ENCODE measurements around the gene WIPI1. TPM values are rescaled to one million over a fixed set of nuclear protein-coding genes. Genes with fewer than 3 reads are reported as not detected.
"Not testable (repeated sequence)": the region's sequence is repeated elsewhere in the genome, so short reads cannot be mapped to it uniquely, and the experiment has no call there.

The WIPI1 gene
- total RNA-seq, 1 donor from 2014 or later = 14.1 TPM

GRCh38 chr17:68497885-68498319 lies 40.6 kb upstream of the WIPI1 start:
- Mint-ChIP-seq H3K9me3 (no peaks in the 10 kb centered on the region), H3K4me3 (no peak overlapping the region), H3K27me3 (ENCODE audit: low read depth) (peaks cover 10% of the 10 kb centered on the region), H3K27ac (ENCODE audit: unreplicated experiment) (no peak overlapping the region), H3K36me3 (ENCODE audit: low read depth) (no peaks in the 10 kb centered on the region), H3K4me1 (no peaks in the 10 kb centered on the region)
- no peak for DNase-seq (ENCODE audit: low read depth, low spot score)
- no peak for TF ChIP-seq CTCF (conservative IDR thresholded peaks at IDR 0.05)

- Mint-ChIP-seq H3K9me3 (peaks cover 5% of the 10 kb centered on the region), H3K4me1 (peaks cover 5% of the 10 kb centered on the region), H3K27ac (ENCODE audit: unreplicated experiment) (no peak overlapping the region), H3K27me3 (ENCODE audit: low read depth) (no peaks in the 10 kb centered on the region), H3K4me3 (no peak overlapping the region), H3K36me3 (ENCODE audit: low read depth) (no peaks in the 10 kb centered on the region)
- no peak for DNase-seq (ENCODE audit: low read depth, low spot score)
- no peak for TF ChIP-seq CTCF (conservative IDR thresholded peaks at IDR 0.05)
Measured at GRCh38 chr17:68495081-68495480, 37.8 kb upstream of the WIPI1 start.

- not testable (repeated sequence) for H3K27me3 Mint-ChIP-seq (ENCODE audit: low read depth); H3K36me3 Mint-ChIP-seq (ENCODE audit: low read depth); DNase-seq (ENCODE audit: low read depth, low spot score); H3K9me3 Mint-ChIP-seq; H3K4me3 Mint-ChIP-seq; H3K27ac Mint-ChIP-seq (ENCODE audit: unreplicated experiment); H3K4me1 Mint-ChIP-seq
Measured at GRCh38 chr17:68492394-68493054, 35.2 kb upstream of the WIPI1 start.

- Mint-ChIP-seq H3K27me3 (ENCODE audit: low read depth) (peaks cover 2% of the 10 kb centered on the region), H3K36me3 (ENCODE audit: low read depth) (no peaks in the 10 kb centered on the region), H3K27ac (ENCODE audit: unreplicated experiment) (no peak overlapping the region), H3K4me1 (peaks cover 5% of the 10 kb centered on the region), H3K9me3 (peaks cover 5% of the 10 kb centered on the region), H3K4me3 (no peak overlapping the region)
- no peak for TF ChIP-seq CTCF (conservative IDR thresholded peaks at IDR 0.05)
- DNase-seq (ENCODE audit: low read depth, low spot score) = no peak
Measured at GRCh38 chr17:68491381-68492231, 34.3 kb upstream of the WIPI1 start.

- H3K4me3 Mint-ChIP-seq = no peak overlapping the region
- H3K27me3 Mint-ChIP-seq (ENCODE audit: low read depth) = peaks cover 19% of the 10 kb centered on the region
- peaks cover 12% of the 10 kb centered on the region for H3K4me1 Mint-ChIP-seq
- no peak for TF ChIP-seq CTCF (conservative IDR thresholded peaks at IDR 0.05)
- peaks cover 5% of the 10 kb centered on the region for H3K9me3 Mint-ChIP-seq
- no peak overlapping the region for H3K27ac Mint-ChIP-seq (ENCODE audit: unreplicated experiment)
- H3K36me3 Mint-ChIP-seq (ENCODE audit: low read depth) = no peaks in the 10 kb centered on the region
- DNase-seq (ENCODE audit: low read depth, low spot score) = no peak
Measured at GRCh38 chr17:68489919-68490318, 32.6 kb upstream of the WIPI1 start.

- Mint-ChIP-seq H3K36me3 (ENCODE audit: low read depth) (no peaks in the 10 kb centered on the region), H3K4me1 (peaks cover 18% of the 10 kb centered on the region), H3K27me3 (ENCODE audit: low read depth) (peaks cover 34% of the 10 kb centered on the region), H3K4me3 (no peak overlapping the region), H3K9me3 (no peaks in the 10 kb centered on the region), H3K27ac (ENCODE audit: unreplicated experiment) (no peak overlapping the region)
- no peak for TF ChIP-seq CTCF (conservative IDR thresholded peaks at IDR 0.05)
- DNase-seq (ENCODE audit: low read depth, low spot score) = no peak
Measured at GRCh38 chr17:68484458-68484857, 27.2 kb upstream of the WIPI1 start.

Measured in neural crest cell (in vitro differentiated cells).